Activated CD4-positive, alpha-beta T cell treated with anti-CD3 and anti-CD28 coated beads for 24 hours (primary cell): ENCODE results near the gene GPRC5A.
"Not testable (repeated sequence)": the region's sequence is repeated elsewhere in the genome, so short reads cannot be mapped to it uniquely, and the experiment has no call there.

Source experiments
- DNase-seq, 2 donors: peaks; one replicate each; pipeline ENCODE4 v3.0.0-alpha.2; 2020; ENCODE audit warnings: low read depth in 2 of 2

Gene GPRC5A

GRCh38 chr12:12891080-12891880 lies at the start of gene GPRC5A:
GPRC5A (plus strand) TSS chr12:12891562; CDS start chr12:12908250, 16,688 bp downstream.
- DNase-seq: peak in 1 of 2 donors; percentile 12

GRCh38 chr12:12845794-12846243 lies 45.5 kb upstream of the GPRC5A start:
- DNase-seq: no peak

- not testable (repeated sequence) for DNase-seq
These were observed 44.6 kb upstream of the GPRC5A start for GRCh38 chr12:12846780-12847179.

GRCh38 chr12:12853435-12853834 lies 37.9 kb upstream of the GPRC5A start:
- DNase-seq: no peak

- DNase-seq: no peak
These were observed 31.7 kb upstream of the GPRC5A start for GRCh38 chr12:12859690-12860089.

GRCh38 chr12:12864243-12864642 lies 27.1 kb upstream of the GPRC5A start:
- no peak for DNase-seq

GRCh38 chr12:12868477-12869235 lies 22.7 kb upstream of the GPRC5A start:
- DNase-seq: no peak

GRCh38 chr12:12870465-12870864 lies 20.9 kb upstream of the GPRC5A start:
- no peak for DNase-seq

GRCh38 chr12:12871587-12872138 lies 19.7 kb upstream of the GPRC5A start:
- DNase-seq: no peak

GRCh38 chr12:12872139-12872933 lies 19.0 kb upstream of the GPRC5A start:
- DNase-seq: no peak

- no peak for DNase-seq
These were observed 18.5 kb upstream of the GPRC5A start for GRCh38 chr12:12872934-12873275.

- no peak for DNase-seq
These were observed 17.3 kb upstream of the GPRC5A start for GRCh38 chr12:12874029-12874428.

GRCh38 chr12:12875301-12875700 lies 16.1 kb upstream of the GPRC5A start:
- DNase-seq: not testable (repeated sequence)

GRCh38 chr12:12877153-12877768 lies 14.1 kb upstream of the GPRC5A start:
- DNase-seq: no peak

- DNase-seq: no peak
These were observed 13.4 kb upstream of the GPRC5A start for GRCh38 chr12:12877781-12878455.

GRCh38 chr12:12880537-12880936 lies 10.8 kb upstream of the GPRC5A start:
- DNase-seq: no peak

- no peak for DNase-seq
These were observed 10.0 kb upstream of the GPRC5A start for GRCh38 chr12:12881151-12881909.

- DNase-seq: no peak
These were observed 9.1 kb upstream of the GPRC5A start for GRCh38 chr12:12882288-12882687.

GRCh38 chr12:12883369-12884001 lies 7.9 kb upstream of the GPRC5A start:
- DNase-seq: no peak
